DOHH2 (cell line): ENCODE measurements around the gene MYOG.

ENCODE experiments used
- EZH2phosphoT487 ChIP-seq: fragments of 200-600 bp; sonication (generic); IDR thresholded peaks from 2 replicates; pipeline ENCODE4 v1.6.1; 2017; ENCODE audit warnings: borderline replicate concordance, mild to moderate bottlenecking, antibody characterized with exemption, low read length, moderate library complexity, mixed read lengths
- TF ChIP-seq, protein P1 (sequence below): fragments of 200-600 bp; sonication (generic); IDR thresholded peaks from one replicate; pipeline ENCODE4 v1.5.1; 2014; ENCODE audit warnings: antibody characterized with exemption, mild to moderate bottlenecking, low read depth, low read length; ENCODE audit not compliant: poor library complexity, severe bottlenecking

- TF ChIP-seq, protein P1, sequence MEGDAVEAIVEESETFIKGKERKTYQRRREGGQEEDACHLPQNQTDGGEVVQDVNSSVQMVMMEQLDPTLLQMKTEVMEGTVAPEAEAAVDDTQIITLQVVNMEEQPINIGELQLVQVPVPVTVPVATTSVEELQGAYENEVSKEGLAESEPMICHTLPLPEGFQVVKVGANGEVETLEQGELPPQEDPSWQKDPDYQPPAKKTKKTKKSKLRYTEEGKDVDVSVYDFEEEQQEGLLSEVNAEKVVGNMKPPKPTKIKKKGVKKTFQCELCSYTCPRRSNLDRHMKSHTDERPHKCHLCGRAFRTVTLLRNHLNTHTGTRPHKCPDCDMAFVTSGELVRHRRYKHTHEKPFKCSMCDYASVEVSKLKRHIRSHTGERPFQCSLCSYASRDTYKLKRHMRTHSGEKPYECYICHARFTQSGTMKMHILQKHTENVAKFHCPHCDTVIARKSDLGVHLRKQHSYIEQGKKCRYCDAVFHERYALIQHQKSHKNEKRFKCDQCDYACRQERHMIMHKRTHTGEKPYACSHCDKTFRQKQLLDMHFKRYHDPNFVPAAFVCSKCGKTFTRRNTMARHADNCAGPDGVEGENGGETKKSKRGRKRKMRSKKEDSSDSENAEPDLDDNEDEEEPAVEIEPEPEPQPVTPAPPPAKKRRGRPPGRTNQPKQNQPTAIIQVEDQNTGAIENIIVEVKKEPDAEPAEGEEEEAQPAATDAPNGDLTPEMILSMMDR: no peak
- no peak for TF ChIP-seq EZH2phosphoT487
These were observed 7.3 kb downstream of the MYOG start for GRCh38 chr1:203078478-203078877.
